Measurements from ENCODE around the gene NEURL1. TPM values are rescaled to one million over a fixed set of nuclear protein-coding genes. Genes with fewer than 3 reads are reported as not detected.

NEURL1 gene
- total and polyA plus RNA-seq, 10 of the 15 experiments (the other 5 are each of a cell fraction or from before 2014, with no cell fraction given): 0.02 to 0.05 (median 0.05) TPM; not detected in 6

DNA sequence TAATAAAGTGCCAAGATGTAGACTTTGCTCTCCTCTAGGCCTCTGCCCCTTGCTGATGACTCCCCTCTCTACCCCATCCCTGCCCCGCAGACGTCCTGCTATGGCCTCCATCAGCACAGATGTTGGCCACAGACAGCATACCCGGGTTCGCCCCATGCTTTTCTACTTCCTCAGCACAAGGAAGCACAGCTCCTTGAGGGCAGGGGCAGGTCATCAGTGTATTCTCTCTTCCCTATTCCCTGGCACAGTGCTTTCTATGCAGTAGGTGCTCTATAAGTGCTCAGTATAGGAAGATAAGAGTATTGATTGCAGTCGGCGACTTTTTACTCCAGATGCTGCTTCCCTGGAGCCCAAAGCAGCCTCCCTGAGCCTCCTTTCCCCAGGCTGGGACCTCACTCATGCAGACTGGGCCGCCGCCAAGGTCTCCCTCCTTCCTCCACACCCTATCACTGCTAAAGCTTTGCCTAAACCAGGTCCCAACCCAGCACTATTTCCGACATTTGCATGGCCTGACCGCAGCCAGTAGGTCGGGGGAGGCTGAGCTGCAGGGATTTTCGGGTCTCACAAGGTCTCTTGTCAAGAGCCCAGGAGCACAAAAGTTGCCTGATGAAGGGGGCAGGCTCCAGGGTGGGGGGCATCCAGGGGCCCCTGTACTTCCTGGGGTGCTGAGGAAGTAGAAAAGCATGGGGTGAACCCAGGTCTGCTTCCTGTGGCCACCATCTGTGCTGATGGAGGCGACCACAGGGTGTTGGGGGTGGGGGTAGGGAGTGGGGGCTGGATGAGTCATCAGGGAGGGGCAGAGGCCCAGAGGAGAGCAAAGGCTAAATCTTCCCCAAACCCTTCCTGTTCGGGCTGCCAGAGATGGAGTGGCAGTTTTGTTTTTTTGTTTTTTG, 22.5 kb upstream of the NEURL1 start (continued):
- TF ChIP-seq, protein P1, sequence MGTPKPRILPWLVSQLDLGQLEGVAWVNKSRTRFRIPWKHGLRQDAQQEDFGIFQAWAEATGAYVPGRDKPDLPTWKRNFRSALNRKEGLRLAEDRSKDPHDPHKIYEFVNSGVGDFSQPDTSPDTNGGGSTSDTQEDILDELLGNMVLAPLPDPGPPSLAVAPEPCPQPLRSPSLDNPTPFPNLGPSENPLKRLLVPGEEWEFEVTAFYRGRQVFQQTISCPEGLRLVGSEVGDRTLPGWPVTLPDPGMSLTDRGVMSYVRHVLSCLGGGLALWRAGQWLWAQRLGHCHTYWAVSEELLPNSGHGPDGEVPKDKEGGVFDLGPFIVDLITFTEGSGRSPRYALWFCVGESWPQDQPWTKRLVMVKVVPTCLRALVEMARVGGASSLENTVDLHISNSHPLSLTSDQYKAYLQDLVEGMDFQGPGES (IDR thresholded peaks at IDR 0.05): no peak
- TF ChIP-seq ZNF24 (IDR thresholded peaks at IDR 0.05) (no peak), HCFC1 (IDR thresholded peaks at IDR 0.05; ENCODE audit: low read length) (no peak), NFYB (IDR thresholded peaks at IDR 0.05; ENCODE audit: insufficient read depth, low read depth, low read length) (no peak), MTA2 (IDR thresholded peaks at IDR 0.05; ENCODE audit: low read depth) (peak; percentile 59), IKZF1 (conservative IDR thresholded peaks at IDR 0.05) (peak; percentile 88), EP300 (IDR thresholded peaks at IDR 0.05; ENCODE audit: borderline replicate concordance in 1 of 2, control insufficient read depth in 1 of 2, low read depth in 2 of 2, low read length in 2 of 2) (peak in 1 of 2 experiments; percentile 50; a peak in 1 of 4 replicates), BCL3 (IDR thresholded peaks at IDR 0.05; ENCODE audit: borderline replicate concordance, insufficient read depth, low read depth, low read length, poor library complexity, severe bottlenecking) (peak; percentile 75), SREBF1 (IDR thresholded peaks at IDR 0.05; ENCODE audit: low read length) (no peak), YY1 (IDR thresholded peaks at IDR 0.05; ENCODE audit: low read depth, low read length) (peak; percentile 81), E2F8 (IDR thresholded peaks at IDR 0.05; ENCODE audit: low read depth, partially characterized antibody) (no peak), BMI1 (IDR thresholded peaks at IDR 0.05; ENCODE audit: borderline replicate concordance) (no peak), REST (IDR thresholded peaks at IDR 0.05; ENCODE audit: low read depth, low read length) (no peak)
- TF ChIP-seq, protein P2, sequence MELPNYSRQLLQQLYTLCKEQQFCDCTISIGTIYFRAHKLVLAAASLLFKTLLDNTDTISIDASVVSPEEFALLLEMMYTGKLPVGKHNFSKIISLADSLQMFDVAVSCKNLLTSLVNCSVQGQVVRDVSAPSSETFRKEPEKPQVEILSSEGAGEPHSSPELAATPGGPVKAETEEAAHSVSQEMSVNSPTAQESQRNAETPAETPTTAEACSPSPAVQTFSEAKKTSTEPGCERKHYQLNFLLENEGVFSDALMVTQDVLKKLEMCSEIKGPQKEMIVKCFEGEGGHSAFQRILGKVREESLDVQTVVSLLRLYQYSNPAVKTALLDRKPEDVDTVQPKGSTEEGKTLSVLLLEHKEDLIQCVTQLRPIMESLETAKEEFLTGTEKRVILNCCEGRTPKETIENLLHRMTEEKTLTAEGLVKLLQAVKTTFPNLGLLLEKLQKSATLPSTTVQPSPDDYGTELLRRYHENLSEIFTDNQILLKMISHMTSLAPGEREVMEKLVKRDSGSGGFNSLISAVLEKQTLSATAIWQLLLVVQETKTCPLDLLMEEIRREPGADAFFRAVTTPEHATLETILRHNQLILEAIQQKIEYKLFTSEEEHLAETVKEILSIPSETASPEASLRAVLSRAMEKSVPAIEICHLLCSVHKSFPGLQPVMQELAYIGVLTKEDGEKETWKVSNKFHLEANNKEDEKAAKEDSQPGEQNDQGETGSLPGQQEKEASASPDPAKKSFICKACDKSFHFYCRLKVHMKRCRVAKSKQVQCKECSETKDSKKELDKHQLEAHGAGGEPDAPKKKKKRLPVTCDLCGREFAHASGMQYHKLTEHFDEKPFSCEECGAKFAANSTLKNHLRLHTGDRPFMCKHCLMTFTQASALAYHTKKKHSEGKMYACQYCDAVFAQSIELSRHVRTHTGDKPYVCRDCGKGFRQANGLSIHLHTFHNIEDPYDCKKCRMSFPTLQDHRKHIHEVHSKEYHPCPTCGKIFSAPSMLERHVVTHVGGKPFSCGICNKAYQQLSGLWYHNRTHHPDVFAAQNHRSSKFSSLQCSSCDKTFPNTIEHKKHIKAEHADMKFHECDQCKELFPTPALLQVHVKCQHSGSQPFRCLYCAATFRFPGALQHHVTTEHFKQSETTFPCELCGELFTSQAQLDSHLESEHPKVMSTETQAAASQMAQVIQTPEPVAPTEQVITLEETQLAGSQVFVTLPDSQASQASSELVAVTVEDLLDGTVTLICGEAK (IDR thresholded peaks at IDR 0.05; ENCODE audit: borderline replicate concordance): peak; percentile 21; the same call in 1 of the 2 replicates

Measured in GM12878 (cell line).